Naive B cell (primary cell): ENCODE measurements around the gene GMDS. TPM values are rescaled to one million over a fixed set of nuclear protein-coding genes. Genes with fewer than 3 reads are reported as not detected.

ENCODE experiments used
- ATAC-seq, 2 donors: fragments of 150-1000 bp; cut with Tn5 transposase; 2 replicates each; pipeline ENCODE4 v1.10.0; 2021; ENCODE audit warnings: low read depth in 2 of 2, mild to moderate bottlenecking in 2 of 2, moderate library complexity in 2 of 2
- DNase-seq: peaks from one replicate; pipeline ENCODE4 v3.0.0; 2022
- H3K27ac Mint-ChIP-seq, 6 donors: one replicate each; pipeline ENCODE4 v1.8.0; 2020 to 2022; ENCODE audit warnings: mild to moderate bottlenecking in 6 of 6, mixed read lengths in 6 of 6, moderate library complexity in 5 of 6, inconsistent platforms in 2 of 6
- H3K27me3 Mint-ChIP-seq, 3 donors: one replicate each; pipeline ENCODE4 v1.8.0; 2021 to 2022; ENCODE audit warnings: mixed read lengths in 3 of 3, mild to moderate bottlenecking in 1 of 3
- H3K36me3 Mint-ChIP-seq, 2 donors: one replicate each; pipeline ENCODE4 v1.8.0; 2020 to 2022; ENCODE audit warnings: mixed read lengths in 2 of 2, inconsistent platforms in 1 of 2, mild to moderate bottlenecking in 1 of 2
- H3K4me1 Mint-ChIP-seq, 3 donors: one replicate each; pipeline ENCODE4 v1.8.0; 2020 to 2022; ENCODE audit warnings: mixed read lengths in 3 of 3, inconsistent platforms in 1 of 3, mild to moderate bottlenecking in 1 of 3, moderate library complexity in 1 of 3
- H3K4me3 Mint-ChIP-seq, 8 donors: one replicate each; pipeline ENCODE4 v1.8.0; 2020 to 2022; ENCODE audit warnings: mild to moderate bottlenecking in 8 of 8, mixed read lengths in 8 of 8, moderate library complexity in 8 of 8, inconsistent platforms in 2 of 8
- H3K9me3 Mint-ChIP-seq, 7 donors: one replicate each; pipeline ENCODE4 v1.8.0; 2020 to 2022; ENCODE audit warnings: mixed read lengths in 7 of 7, mild to moderate bottlenecking in 5 of 7, inconsistent platforms in 2 of 7, moderate library complexity in 1 of 7
- polyA plus RNA-seq, 6 donors: library from polyadenylated mRNA; unstranded; fragments of 300-500 nt; fragmentation: Illumina TruSeq; gene quantifications; one replicate each; pipeline ENCODE4 v1.2.3, GENCODE V29; 2021; ENCODE audit warnings: low read depth in 6 of 6

The GMDS gene
- polyA plus RNA-seq, 6 donors from 2014 or later = 12.7 to 23.3 (median 14.7) TPM

DNA sequence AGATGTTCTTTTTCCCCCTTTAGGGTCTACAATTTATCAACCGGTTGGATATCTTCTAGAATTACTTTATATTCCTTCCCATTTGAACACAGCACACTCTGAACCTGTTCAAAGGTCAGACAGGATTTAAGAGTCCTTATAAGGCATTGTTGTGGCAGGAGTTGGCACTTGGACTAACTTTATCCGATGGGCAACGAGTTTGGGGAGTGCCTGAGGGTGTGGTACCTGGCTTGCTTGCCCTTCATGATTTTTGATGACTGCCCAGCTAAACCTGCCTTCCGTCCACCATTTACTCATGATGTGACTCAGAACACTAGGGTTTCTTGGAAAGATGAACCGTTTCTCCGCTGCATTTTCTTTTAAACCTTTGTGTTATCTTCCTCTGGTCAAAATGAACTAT lies 350.5 kb downstream of the GMDS start:
- Mint-ChIP-seq H3K9me3 (peaks cover 0 to 4% (median 0%) of the 10 kb centered on the region in 7 donors), H3K4me1 (peaks cover 0 to 4% (median 0%) of the 10 kb centered on the region in 3 donors), H3K36me3 (peaks cover 0 to 21% of the 10 kb centered on the region in 2 donors), H3K4me3 (no peak overlapping the region), H3K27ac (no peak overlapping the region), H3K27me3 (no peaks in the 10 kb centered on the region)
- DNase-seq (no peak), ATAC-seq (no peak)

GRCh38 chr6:1893470-1894130 lies 351.8 kb downstream of the GMDS start:
- no peaks in the 10 kb centered on the region for H3K27me3 Mint-ChIP-seq
- DNase-seq (no peak), ATAC-seq (no peak)
- H3K4me3 Mint-ChIP-seq = no peak overlapping the region
- H3K36me3 Mint-ChIP-seq = peaks cover 0 to 21% of the 10 kb centered on the region in 2 donors
- H3K4me1 Mint-ChIP-seq = peaks cover 0 to 4% (median 2%) of the 10 kb centered on the region in 3 donors
- peak overlapping the region in 1 of 6 donors; percentile 29 for H3K27ac Mint-ChIP-seq
- H3K9me3 Mint-ChIP-seq = peaks cover 0 to 4% (median 0%) of the 10 kb centered on the region in 7 donors

- ATAC-seq = no peak
- no peak overlapping the region for H3K27ac Mint-ChIP-seq
- H3K9me3 Mint-ChIP-seq = peaks cover 0 to 4% (median 0%) of the 10 kb centered on the region in 7 donors
- no peaks in the 10 kb centered on the region for H3K27me3 Mint-ChIP-seq
- DNase-seq = no peak
- H3K4me1 Mint-ChIP-seq = peaks cover 0 to 4% (median 2%) of the 10 kb centered on the region in 3 donors
- H3K4me3 Mint-ChIP-seq = no peak overlapping the region
- peaks cover 0 to 21% of the 10 kb centered on the region in 2 donors for H3K36me3 Mint-ChIP-seq
These were observed 352.7 kb downstream of the GMDS start for GRCh38 chr6:1892716-1893115.

- DNase-seq (no peak), ATAC-seq (no peak)
- H3K27me3 Mint-ChIP-seq = no peaks in the 10 kb centered on the region
- H3K36me3 Mint-ChIP-seq = peaks cover 0 to 11% of the 10 kb centered on the region in 2 donors
- peaks cover 0 to 4% (median 2%) of the 10 kb centered on the region in 3 donors for H3K4me1 Mint-ChIP-seq
- H3K4me3 Mint-ChIP-seq = no peak overlapping the region
- H3K9me3 Mint-ChIP-seq = peaks cover 0 to 4% (median 0%) of the 10 kb centered on the region in 7 donors
- H3K27ac Mint-ChIP-seq = no peak overlapping the region
These were observed 354.4 kb downstream of the GMDS start for GRCh38 chr6:1890987-1891386.

DNA sequence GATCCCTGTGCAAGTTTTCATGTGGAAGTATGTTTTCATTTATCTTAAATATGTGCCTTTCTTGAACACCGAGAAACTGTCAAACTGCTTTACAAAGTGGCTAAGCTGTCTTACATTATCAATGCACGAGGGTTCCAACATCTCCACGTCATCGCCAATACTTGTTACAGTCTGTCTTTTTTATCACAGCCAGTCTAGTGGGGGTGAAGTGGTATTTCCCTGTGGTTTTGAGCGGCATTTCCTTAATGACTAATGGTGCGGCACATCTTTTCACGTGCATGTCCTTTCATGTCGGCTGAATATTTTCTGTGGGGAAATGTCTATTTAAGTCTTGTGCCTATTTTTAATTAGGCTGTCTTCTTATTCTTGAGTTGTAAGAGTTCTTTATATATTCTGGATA lies 355.3 kb downstream of the GMDS start:
- Mint-ChIP-seq H3K27me3 (no peaks in the 10 kb centered on the region), H3K36me3 (peaks cover 0 to 10% of the 10 kb centered on the region in 2 donors), H3K4me3 (no peak overlapping the region), H3K4me1 (peaks cover 0 to 4% (median 2%) of the 10 kb centered on the region in 3 donors), H3K27ac (no peak overlapping the region), H3K9me3 (peaks cover 0 to 4% (median 0%) of the 10 kb centered on the region in 7 donors)
- ATAC-seq = peak in 1 of 2 donors; percentile 38
- no peak for DNase-seq

DNA sequence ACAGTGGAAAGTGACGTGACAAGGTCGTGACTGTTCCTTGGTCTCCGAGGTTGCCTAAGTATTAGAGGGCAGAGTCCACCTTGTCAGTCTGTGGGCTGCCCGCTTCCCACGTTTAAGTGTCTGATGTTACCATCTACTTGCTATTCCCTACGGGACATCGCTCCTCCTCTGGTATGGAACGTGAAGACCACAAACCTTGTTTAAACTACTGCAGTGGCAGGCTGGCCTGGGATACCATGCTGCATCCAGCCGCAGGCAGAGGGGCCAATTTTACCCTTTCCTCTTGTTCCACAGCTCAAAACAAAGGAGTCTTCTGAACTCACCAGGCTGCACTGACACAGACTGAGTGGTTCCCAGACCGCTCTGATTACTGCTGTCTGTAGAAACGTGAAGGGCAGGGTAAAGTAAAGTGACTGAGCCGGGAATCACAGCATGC lies 359.8 kb downstream of the GMDS start:
- peaks cover 0 to 3% (median 0%) of the 10 kb centered on the region in 7 donors for H3K9me3 Mint-ChIP-seq
- H3K36me3 Mint-ChIP-seq = peaks cover 0 to 7% of the 10 kb centered on the region in 2 donors
- ATAC-seq (no peak), DNase-seq (no peak)
- no peak overlapping the region for H3K27ac Mint-ChIP-seq
- H3K4me3 Mint-ChIP-seq = no peak overlapping the region
- no peaks in the 10 kb centered on the region for H3K27me3 Mint-ChIP-seq
- peaks cover 0 to 4% (median 2%) of the 10 kb centered on the region in 3 donors for H3K4me1 Mint-ChIP-seq

GRCh38 chr6:1884313-1884712 lies 361.1 kb downstream of the GMDS start:
- Mint-ChIP-seq H3K27ac (no peak overlapping the region), H3K36me3 (no peaks in the 10 kb centered on the region), H3K27me3 (no peaks in the 10 kb centered on the region), H3K4me3 (no peak overlapping the region), H3K4me1 (peaks cover 0 to under 1% (median 0%) of the 10 kb centered on the region in 3 donors), H3K9me3 (no peaks in the 10 kb centered on the region)
- DNase-seq = no peak
- no peak for ATAC-seq

DNA sequence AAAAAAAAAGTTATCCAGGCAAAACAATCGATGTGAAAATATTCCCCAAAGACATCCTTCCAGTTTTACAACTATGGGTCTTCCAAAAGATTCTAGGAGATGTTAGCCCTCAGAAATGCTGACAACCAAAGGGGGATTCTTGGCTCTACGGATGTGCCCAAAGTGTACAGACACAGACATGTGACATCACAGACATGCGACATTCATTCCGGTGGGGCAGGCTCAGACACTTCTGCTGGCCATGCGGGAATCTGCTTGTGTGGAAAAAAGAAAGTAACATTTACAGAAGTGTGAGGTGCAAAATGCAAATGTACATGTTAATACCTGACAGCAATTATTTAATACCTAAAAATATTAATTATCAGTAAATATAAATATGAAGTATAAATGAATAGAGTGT lies 367.1 kb downstream of the GMDS start:
- H3K4me1 Mint-ChIP-seq = no peaks in the 10 kb centered on the region
- ATAC-seq = no peak
- H3K27me3 Mint-ChIP-seq = no peaks in the 10 kb centered on the region
- H3K27ac Mint-ChIP-seq = no peak overlapping the region
- no peak for DNase-seq
- H3K9me3 Mint-ChIP-seq = no peaks in the 10 kb centered on the region
- H3K36me3 Mint-ChIP-seq = peaks cover 0 to 4% of the 10 kb centered on the region in 2 donors
- H3K4me3 Mint-ChIP-seq = no peak overlapping the region

DNA sequence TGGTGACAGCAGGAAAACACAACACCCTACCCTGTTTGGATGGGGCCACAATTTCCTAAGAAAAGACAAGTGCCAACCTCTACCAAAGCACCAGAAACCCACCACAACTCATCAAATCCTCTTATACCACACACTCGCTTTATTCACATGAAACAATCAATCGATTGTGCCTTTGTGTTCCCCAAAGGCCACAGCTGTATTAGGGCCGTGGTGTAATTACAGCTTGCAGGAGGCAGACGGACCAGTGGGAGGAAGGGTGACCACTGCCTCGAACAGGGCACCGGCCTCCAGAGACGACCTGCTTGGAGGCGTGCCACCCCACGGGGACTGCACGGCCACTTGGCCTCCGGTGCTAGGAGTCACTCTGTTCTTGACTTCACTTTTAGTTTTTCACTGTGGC lies 371.6 kb downstream of the GMDS start:
- Mint-ChIP-seq H3K9me3 (peaks cover 0 to 4% (median 0%) of the 10 kb centered on the region in 7 donors), H3K4me1 (peaks cover 11 to 17% (median 12%) of the 10 kb centered on the region in 3 donors), H3K27me3 (no peaks in the 10 kb centered on the region), H3K36me3 (peaks cover 0 to 4% of the 10 kb centered on the region in 2 donors), H3K27ac (peak overlapping the region in 1 of 6 donors; percentile 19), H3K4me3 (no peak overlapping the region)
- DNase-seq (no peak), ATAC-seq (no peak)

DNA sequence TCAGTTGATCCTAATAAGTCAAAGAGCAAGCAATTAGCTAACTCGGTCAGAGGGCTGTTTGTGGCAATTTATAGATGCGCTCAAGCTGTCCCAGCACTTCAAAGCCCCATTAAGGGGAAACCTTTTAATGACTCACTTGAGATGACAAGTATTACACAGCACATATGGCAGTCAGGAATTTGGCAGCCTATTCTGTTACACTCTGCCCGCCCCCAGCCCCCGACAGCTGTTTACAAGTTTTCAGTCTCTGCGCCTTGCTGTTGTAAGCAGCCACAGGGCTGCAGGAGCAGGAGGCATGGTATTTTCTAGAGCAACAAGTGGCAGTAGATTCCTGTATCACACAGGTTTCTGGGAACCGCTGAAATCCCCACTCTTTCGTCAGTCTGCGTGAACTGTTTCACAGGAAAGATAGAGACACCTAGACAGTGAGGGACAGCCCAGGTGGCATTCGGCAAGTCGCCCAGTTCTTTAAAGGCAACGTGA lies 372.7 kb downstream of the GMDS start:
- Mint-ChIP-seq H3K4me1 (peaks cover 12 to 18% (median 13%) of the 10 kb centered on the region in 3 donors), H3K27me3 (no peaks in the 10 kb centered on the region), H3K27ac (peak overlapping the region in 1 of 6 donors; percentile 12), H3K9me3 (peaks cover 0 to 4% (median 0%) of the 10 kb centered on the region in 7 donors), H3K4me3 (no peak overlapping the region), H3K36me3 (peaks cover 0 to 4% of the 10 kb centered on the region in 2 donors)
- no peak for DNase-seq
- no peak for ATAC-seq

GRCh38 chr6:1871724-1872315 lies 373.6 kb downstream of the GMDS start:
- Mint-ChIP-seq H3K9me3 (peaks cover 0 to 4% (median 0%) of the 10 kb centered on the region in 7 donors), H3K27me3 (no peaks in the 10 kb centered on the region), H3K4me3 (no peak overlapping the region), H3K27ac (no peak overlapping the region), H3K4me1 (peaks cover 12 to 18% (median 13%) of the 10 kb centered on the region in 3 donors), H3K36me3 (peaks cover 0 to 1% of the 10 kb centered on the region in 2 donors)
- DNase-seq = no peak
- ATAC-seq = no peak

- H3K36me3 Mint-ChIP-seq = no peaks in the 10 kb centered on the region
- no peaks in the 10 kb centered on the region for H3K27me3 Mint-ChIP-seq
- H3K27ac Mint-ChIP-seq = no peak overlapping the region
- ATAC-seq (no peak), DNase-seq (no peak)
- peaks cover 12 to 18% (median 13%) of the 10 kb centered on the region in 3 donors for H3K4me1 Mint-ChIP-seq
- peaks cover 0 to 4% (median 0%) of the 10 kb centered on the region in 7 donors for H3K9me3 Mint-ChIP-seq
- H3K4me3 Mint-ChIP-seq = no peak overlapping the region
These were observed 374.5 kb downstream of the GMDS start for GRCh38 chr6:1870932-1871331.

- DNase-seq = no peak
- Mint-ChIP-seq H3K27ac (peak overlapping the region in 2 of 6 donors; percentile 59 to 82), H3K4me1 (peaks cover 12 to 18% (median 13%) of the 10 kb centered on the region in 3 donors), H3K27me3 (no peaks in the 10 kb centered on the region), H3K36me3 (no peaks in the 10 kb centered on the region), H3K9me3 (peaks cover 0 to 4% (median 0%) of the 10 kb centered on the region in 7 donors), H3K4me3 (peak overlapping the region in 1 of 8 donors; percentile 5)
- no peak for ATAC-seq
These were observed 375.2 kb downstream of the GMDS start for GRCh38 chr6:1870251-1870650.

GRCh38 chr6:1869769-1870168 lies 375.6 kb downstream of the GMDS start:
- Mint-ChIP-seq H3K9me3 (peaks cover 0 to 4% (median 0%) of the 10 kb centered on the region in 7 donors), H3K36me3 (no peaks in the 10 kb centered on the region), H3K4me3 (no peak overlapping the region), H3K4me1 (peaks cover 12 to 18% (median 13%) of the 10 kb centered on the region in 3 donors), H3K27ac (peak overlapping the region in 4 of 6 donors; percentile 61 to 90 (median 72)), H3K27me3 (no peaks in the 10 kb centered on the region)
- DNase-seq (no peak), ATAC-seq (no peak)
